ENCODE data around the gene AFAP1.

AFAP1 gene

GRCh38 chr4:7893539-7893938 is 46.1 kb downstream of the AFAP1 start:
- TF ChIP-seq, protein P1, sequence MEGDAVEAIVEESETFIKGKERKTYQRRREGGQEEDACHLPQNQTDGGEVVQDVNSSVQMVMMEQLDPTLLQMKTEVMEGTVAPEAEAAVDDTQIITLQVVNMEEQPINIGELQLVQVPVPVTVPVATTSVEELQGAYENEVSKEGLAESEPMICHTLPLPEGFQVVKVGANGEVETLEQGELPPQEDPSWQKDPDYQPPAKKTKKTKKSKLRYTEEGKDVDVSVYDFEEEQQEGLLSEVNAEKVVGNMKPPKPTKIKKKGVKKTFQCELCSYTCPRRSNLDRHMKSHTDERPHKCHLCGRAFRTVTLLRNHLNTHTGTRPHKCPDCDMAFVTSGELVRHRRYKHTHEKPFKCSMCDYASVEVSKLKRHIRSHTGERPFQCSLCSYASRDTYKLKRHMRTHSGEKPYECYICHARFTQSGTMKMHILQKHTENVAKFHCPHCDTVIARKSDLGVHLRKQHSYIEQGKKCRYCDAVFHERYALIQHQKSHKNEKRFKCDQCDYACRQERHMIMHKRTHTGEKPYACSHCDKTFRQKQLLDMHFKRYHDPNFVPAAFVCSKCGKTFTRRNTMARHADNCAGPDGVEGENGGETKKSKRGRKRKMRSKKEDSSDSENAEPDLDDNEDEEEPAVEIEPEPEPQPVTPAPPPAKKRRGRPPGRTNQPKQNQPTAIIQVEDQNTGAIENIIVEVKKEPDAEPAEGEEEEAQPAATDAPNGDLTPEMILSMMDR (conservative IDR thresholded peaks at IDR 0.05; ENCODE audit: low read depth, low read length) = no peak
- DNase-seq (ENCODE audit: low read depth) = no peak
- H3K4me3 ChIP-seq (ENCODE audit: low read length) = no peak overlapping the region

DNA sequence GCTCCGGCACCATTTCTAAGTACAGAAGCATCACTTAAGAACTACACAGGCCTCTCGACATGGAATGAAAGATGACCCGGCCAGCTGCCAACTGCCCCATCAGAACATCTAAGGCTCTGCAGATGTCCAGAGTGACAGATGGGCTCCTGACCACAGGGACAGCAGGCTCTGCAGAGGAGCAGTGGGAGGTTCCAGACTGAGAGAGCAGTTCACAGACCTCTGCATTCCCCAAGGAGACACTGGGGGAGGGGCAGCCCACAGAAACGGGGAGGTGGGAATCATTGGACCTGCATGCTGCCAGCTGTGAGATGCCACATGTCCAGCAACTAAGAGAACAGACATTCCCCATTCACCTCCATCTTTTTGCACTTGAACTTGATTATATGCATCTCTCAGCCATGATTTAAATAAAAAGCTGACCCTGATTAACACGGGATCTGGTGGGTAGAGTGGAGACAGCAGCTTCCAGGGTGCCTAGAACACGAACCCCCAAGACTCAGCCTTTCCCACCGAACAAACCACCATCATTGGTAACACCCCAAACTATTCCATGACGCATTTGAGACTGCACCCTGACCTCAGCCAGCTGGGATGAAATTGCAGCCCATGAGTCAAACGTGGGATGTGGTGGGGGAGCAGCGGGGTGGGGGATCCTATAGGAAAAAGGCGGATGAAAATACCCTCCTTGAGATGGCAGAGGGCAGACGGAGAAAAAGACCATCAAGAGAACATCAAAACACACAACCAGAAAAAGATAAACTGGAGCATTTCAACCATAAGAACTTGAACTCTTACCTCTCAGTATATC is 47.2 kb downstream of the AFAP1 start:
- TF ChIP-seq, protein P1 (conservative IDR thresholded peaks at IDR 0.05; ENCODE audit: low read depth, low read length) = no peak
- no peak for DNase-seq (ENCODE audit: low read depth)
- H3K4me3 ChIP-seq (ENCODE audit: low read length) = no peak overlapping the region

DNA sequence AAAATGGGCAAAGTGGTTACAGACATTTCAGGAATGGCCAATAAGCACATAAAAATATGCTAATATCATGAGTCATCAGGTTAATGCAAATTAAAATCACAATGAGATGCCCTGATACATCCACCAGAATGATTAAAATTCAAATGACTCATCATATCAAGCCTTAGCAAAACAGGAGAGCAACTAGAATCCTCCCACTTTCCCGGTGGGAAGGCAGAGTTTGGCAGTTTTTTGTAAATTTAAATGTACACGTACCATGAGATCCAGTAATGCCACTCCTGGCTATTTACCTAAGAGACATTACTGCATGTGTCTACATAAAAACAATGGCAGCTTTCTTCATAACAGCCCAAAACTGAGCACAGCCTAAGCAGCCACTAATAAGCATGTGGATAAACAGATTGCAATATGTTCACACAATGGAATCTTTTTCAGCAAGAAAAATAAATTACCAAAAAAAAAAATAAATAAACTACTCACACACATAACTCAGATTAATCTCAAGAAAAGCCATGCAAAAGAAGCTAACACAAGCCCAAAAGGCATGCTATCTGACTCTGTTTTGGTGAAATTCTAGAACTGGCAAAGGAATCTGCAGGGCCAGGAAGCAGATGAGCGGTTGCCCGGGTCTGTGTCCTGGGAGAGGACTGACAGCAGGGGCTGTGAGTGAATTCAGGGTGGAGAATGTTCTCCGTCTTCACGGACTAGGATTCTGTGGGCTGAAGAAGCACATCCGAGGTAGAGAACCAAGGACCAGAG is 48.8 kb downstream of the AFAP1 start:
- H3K4me3 ChIP-seq (ENCODE audit: low read length) = no peak overlapping the region
- DNase-seq (ENCODE audit: low read depth) = peak; percentile 74
- TF ChIP-seq, protein P1 (conservative IDR thresholded peaks at IDR 0.05; ENCODE audit: low read depth, low read length) = no peak

DNA sequence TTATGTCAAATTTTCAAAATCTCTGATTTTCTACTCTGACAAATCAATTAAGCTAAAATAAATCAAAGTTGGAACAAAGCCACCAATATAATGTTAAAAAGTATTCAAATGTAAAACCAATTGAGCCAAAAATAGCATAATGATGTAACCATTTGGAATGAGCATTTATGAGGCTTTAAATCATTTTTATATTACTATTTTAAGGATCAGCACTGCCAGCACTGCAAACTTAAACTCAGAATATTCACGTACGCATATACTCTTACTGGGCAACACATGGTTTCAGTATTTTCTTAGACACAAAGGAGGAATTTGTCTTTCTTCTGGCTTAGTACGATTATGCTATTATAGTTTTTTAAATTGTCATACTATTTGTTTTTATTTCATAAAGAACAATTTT is 52.2 kb downstream of the AFAP1 start:
- TF ChIP-seq, protein P1 (conservative IDR thresholded peaks at IDR 0.05; ENCODE audit: low read depth, low read length) = no peak
- no peak overlapping the region for H3K4me3 ChIP-seq (ENCODE audit: low read length)
- no peak for DNase-seq (ENCODE audit: low read depth)

- no peak for DNase-seq (ENCODE audit: low read depth)
- H3K4me3 ChIP-seq (ENCODE audit: low read length) = no peak overlapping the region
- TF ChIP-seq, protein P1 (conservative IDR thresholded peaks at IDR 0.05; ENCODE audit: low read depth, low read length) = no peak
Measured at GRCh38 chr4:7886007-7886973, 53.4 kb downstream of the AFAP1 start.

GRCh38 chr4:7885216-7886006 is 54.2 kb downstream of the AFAP1 start:
- DNase-seq (ENCODE audit: low read depth) = no peak
- H3K4me3 ChIP-seq (ENCODE audit: low read length) = no peak overlapping the region

More at GRCh38 chr4:7885216-7886006, 54.2 kb downstream of the AFAP1 start:
- TF ChIP-seq, protein P1 (conservative IDR thresholded peaks at IDR 0.05; ENCODE audit: low read depth, low read length) = no peak

All from retinal pigment epithelial cell (primary cell).